Coronary artery (tissue), 2 donors: Measurements from ENCODE around the gene MAP4K3.

Experiments
- DNase-seq: peaks from one replicate; pipeline ENCODE4 v3.0.0-alpha.2; 2017; ENCODE audit warnings: low spot score
- H3K27ac ChIP-seq, 2 donors: fragments of 200-600 bp; sonication (generic); one replicate each; pipeline ENCODE4 v1.5.1; 2016 to 2019
- H3K4me3 ChIP-seq: fragments of 200-600 bp; sonication (generic); 2 replicates; pipeline ENCODE4 v1.5.1; 2016; ENCODE audit warnings: mild to moderate bottlenecking, moderate library complexity
- TF ChIP-seq, protein P1 (sequence below): fragments of 200-600 bp; sonication (generic); IDR thresholded peaks from one replicate; pipeline ENCODE4 v1.5.1; 2019; ENCODE audit warnings: antibody characterized with exemption

Gene MAP4K3

DNA sequence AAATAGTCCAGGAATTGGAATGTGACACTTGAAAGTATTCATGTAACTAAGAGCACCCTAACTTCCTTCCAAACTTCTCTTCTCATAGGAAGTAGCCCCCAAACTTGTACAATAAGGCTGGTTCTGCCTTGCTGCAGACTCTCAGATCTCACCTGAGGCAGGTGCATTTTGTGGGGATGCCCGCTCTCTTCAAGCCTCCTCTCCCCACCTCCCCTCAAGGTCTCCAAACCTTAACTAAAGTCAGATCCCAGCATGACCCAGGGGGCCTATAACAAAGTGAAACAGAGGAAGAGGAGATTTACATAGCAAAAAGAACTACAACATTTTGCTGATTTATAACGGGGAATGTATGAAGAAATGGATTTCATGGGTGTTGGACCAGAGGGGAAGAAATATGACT lies 216.9 kb downstream of the MAP4K3 start:
- Histone ChIP-seq H3K27ac (no peak overlapping the region), H3K4me3 (no peak overlapping the region)
- TF ChIP-seq, protein P1, sequence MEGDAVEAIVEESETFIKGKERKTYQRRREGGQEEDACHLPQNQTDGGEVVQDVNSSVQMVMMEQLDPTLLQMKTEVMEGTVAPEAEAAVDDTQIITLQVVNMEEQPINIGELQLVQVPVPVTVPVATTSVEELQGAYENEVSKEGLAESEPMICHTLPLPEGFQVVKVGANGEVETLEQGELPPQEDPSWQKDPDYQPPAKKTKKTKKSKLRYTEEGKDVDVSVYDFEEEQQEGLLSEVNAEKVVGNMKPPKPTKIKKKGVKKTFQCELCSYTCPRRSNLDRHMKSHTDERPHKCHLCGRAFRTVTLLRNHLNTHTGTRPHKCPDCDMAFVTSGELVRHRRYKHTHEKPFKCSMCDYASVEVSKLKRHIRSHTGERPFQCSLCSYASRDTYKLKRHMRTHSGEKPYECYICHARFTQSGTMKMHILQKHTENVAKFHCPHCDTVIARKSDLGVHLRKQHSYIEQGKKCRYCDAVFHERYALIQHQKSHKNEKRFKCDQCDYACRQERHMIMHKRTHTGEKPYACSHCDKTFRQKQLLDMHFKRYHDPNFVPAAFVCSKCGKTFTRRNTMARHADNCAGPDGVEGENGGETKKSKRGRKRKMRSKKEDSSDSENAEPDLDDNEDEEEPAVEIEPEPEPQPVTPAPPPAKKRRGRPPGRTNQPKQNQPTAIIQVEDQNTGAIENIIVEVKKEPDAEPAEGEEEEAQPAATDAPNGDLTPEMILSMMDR: no peak
- DNase-seq: no peak

- no peak for DNase-seq
- H3K4me3 ChIP-seq: no peak overlapping the region
- TF ChIP-seq, protein P1: no peak
- H3K27ac ChIP-seq: no peak overlapping the region
These were observed 218.7 kb downstream of the MAP4K3 start for GRCh38 chr2:39218391-39218790.

DNA sequence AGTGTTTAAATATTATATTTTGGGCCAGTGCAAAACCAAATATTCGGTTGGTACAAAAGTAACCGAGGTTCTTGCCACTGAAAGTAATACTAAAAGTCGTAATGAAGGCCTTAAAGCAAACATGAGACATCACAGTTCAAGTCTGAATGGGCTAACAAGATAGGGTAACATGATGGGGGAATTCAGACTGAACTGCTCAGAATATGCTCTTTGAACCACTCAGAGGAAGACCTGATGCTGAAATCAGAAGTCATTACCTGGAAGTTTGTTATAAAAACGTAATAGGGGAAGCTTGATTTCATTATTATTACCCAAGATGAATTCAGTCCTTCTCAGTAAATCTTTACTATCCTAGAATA lies 219.9 kb downstream of the MAP4K3 start:
- no peak overlapping the region for H3K27ac ChIP-seq
- H3K4me3 ChIP-seq: no peak overlapping the region
- DNase-seq: no peak
- TF ChIP-seq, protein P1: no peak

DNA sequence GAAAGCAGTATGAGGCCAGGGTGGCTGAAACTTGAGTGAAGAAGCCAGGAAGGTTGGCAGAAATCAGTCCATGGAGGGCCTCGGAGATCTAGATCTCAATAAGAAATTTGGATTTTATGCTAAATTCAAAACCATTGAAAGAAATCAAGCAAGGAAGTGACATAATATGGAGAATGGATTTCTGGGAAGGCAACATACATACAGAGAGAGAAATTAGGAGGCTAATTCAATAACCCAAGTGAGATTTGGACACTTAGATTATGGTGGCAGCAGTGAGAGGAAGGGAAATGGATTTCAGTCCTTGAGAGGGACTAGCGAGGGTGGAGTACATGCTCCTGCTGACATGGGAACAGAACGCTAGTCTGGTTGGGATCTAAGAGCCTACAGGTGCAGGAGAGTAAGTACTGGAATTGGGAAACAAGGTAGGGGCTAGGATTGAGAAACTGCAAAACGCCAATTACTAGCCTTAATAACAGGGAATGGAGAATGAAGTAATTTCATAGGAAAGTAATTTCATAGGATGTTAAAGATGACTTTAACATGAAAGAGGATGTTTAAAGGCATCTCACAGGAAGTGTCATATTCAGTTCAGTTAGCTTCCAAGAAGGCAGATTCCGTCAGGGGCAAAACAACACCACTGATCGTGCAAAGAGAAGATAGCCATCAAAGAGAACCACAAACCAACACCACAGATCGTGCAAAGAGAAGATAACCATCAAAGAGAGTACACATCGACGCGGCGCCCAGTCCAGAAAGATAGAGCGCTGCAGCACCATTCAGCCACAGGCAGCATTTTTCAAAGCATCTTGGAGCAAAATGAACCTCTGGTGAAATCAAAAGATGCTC lies 220.5 kb downstream of the MAP4K3 start:
- no peak for DNase-seq
- TF ChIP-seq, protein P1: no peak
- H3K27ac ChIP-seq: no peak overlapping the region
- no peak overlapping the region for H3K4me3 ChIP-seq

DNA sequence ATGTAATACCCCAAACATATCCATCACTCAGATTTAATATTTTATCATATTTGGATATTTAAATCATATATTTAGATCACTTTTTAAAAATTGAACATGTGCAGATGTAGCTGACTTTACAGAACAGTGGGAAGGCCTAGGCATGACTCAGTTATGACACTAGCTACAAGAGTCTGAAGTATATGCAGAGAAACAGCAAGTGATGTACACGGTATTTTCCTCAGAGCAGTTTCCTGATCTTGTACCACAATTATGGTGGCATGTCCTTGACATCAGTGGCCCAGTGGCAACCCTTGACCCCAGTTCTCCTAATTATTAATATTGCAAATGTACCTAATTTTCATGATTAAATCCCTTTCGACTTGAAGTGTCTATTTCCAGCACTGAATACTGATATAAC lies 221.5 kb downstream of the MAP4K3 start:
- TF ChIP-seq, protein P1: no peak
- no peak overlapping the region for H3K4me3 ChIP-seq
- H3K27ac ChIP-seq: no peak overlapping the region
- DNase-seq: no peak

DNA sequence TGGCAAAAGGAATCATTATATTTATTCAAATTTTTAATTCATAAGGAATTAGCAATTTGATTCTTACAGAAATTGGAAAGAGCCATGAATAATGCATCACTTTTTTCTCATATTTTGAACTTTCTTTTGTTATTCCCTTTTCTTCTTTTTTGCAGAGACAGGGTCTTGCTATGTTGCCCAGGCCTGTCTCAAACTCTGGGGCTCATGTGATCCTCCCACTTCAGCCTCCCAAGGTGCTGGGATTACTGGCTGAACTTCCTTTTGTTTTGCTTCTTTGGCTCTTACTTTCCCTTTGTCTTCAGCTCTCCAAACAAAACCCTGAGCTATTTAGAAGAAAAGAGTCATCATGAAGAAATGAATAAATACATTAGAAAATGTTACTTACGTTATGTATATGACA lies 224.1 kb downstream of the MAP4K3 start:
- no peak overlapping the region for H3K27ac ChIP-seq
- TF ChIP-seq, protein P1: no peak
- no peak overlapping the region for H3K4me3 ChIP-seq
- no peak for DNase-seq

DNA sequence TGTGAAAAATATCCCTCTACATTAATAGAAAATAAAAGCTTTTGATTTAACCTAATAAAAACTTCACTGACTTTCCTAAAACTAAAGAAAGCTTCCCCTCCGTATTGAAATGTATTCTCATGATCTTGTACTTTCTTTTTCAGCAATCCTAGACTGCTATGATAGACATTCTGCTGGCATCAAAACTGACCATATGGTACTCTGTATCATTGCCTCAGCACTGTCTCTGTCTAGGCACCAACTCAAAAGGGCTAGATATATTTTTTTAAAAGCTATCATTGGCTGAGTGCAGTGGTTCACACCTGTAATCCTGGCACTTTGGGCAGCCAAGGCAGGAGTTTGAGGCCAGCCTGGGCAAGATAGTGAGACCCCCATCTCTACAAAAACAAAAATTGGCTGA lies 226.2 kb downstream of the MAP4K3 start:
- DNase-seq: no peak
- no peak overlapping the region for H3K27ac ChIP-seq
- H3K4me3 ChIP-seq: no peak overlapping the region
- TF ChIP-seq, protein P1: no peak
